HepG2 (cell line): Measurements from ENCODE around the gene POLR3K. TPM values are rescaled to one million over a fixed set of nuclear protein-coding genes. Genes with fewer than 3 reads are reported as not detected.

ENCODE experiments used
- ATAC-seq: fragments of 200-7000 bp; cut with Tn5 transposase; 3 replicates; pipeline ENCODE4 v1.9.1; 2020; ENCODE audit warnings: mild to moderate bottlenecking, moderate library complexity
- BruUV-seq: library from RNA; stranded (reverse); fragments of 400-500 nt; replicated peaks from 2 replicates; lab custom pipeline; 2021; lab: Mats Ljungman, UMichigan
- CTCF ChIA-PET: fragments of 300-600 bp; formaldehyde crosslinking; extraction: SDS; loops from one replicate; lab custom pipeline; 2021; ENCODE audit warnings: low total read pairs, inconsistent platforms, low intra/inter-chr PET ratio; lab: Yijun Ruan, JAX
- POLR2A ChIA-PET: fragments of 350-600 bp; sonication (Branson Sonifier 250); formaldehyde crosslinking; loops from one replicate; lab custom pipeline; 2020; ENCODE audit warnings: antibody characterized with exemption, inconsistent platforms; lab: Yijun Ruan, JAX
- DNase-seq: peaks from one replicate; pipeline ENCODE4 v3.0.0-alpha.2; 2015; ENCODE audit warnings: low spot score
- FAIRE-seq: peaks from 3 replicates; lab custom pipeline; 2011; peaks lifted over from hg19 to GRCh38; lab: Jason Lieb, UNC
- H2AFZ ChIP-seq: one replicate; pipeline ENCODE4 v1.6.1; 2011; ENCODE audit warnings: low read length, inconsistent platforms
- H3K27ac ChIP-seq: fragments of 300-600 bp; 3 replicates; pipeline ENCODE4 v1.8.0; 2011; ENCODE audit warnings: mixed run types, mild to moderate bottlenecking, mixed read lengths, low read length, inconsistent platforms; ENCODE audit not compliant: insufficient read depth; ENCODE audit errors: extremely low read length
- H3K27me3 ChIP-seq, 2 experiments: fragments of 200-600 bp in 1 of 2; 2 replicates in 1 of 2; 3 replicates in 1 of 2; pipeline versions ENCODE4 v1.6.0 to v1.8.0; 2011; ENCODE audit warnings: low read length in 2 of 2, mild to moderate bottlenecking in 2 of 2, moderate library complexity in 2 of 2, inconsistent platforms in 1 of 2; ENCODE audit not compliant: insufficient read depth in 2 of 2, control insufficient read depth in 1 of 2
- H3K36me3 ChIP-seq, 2 experiments: fragments of 200-600 bp in 1 of 2; replicated peaks in 1 of 2; 2 replicates in 1 of 2; 3 replicates in 1 of 2; pipeline versions ENCODE4 v1.5.1 to v1.8.0; 2011; ENCODE audit warnings: low read length in 2 of 2, inconsistent platforms in 1 of 2; ENCODE audit not compliant: insufficient read depth in 2 of 2, control insufficient read depth in 1 of 2
- H3K4me1 ChIP-seq: 2 replicates; pipeline ENCODE4 v1.5.1; 2012; ENCODE audit warnings: low read length, inconsistent platforms; ENCODE audit not compliant: insufficient read depth
- H3K4me2 ChIP-seq: 2 replicates; pipeline ENCODE4 v1.6.0; 2011; ENCODE audit warnings: low read depth, low read length, inconsistent platforms
- H3K4me3 ChIP-seq, 3 experiments: fragments of 200-600 bp in 1 of 3; sonication (generic), shearing (Covaris generic) in 1 of 3; replicated peaks in 1 of 3; 2 replicates each; pipeline ENCODE4 v1.5.1; 2011 to 2016; ENCODE audit warnings: low read length in 3 of 3, inconsistent platforms in 2 of 3, low read depth in 2 of 3, mild to moderate bottlenecking in 2 of 3, control low read depth in 1 of 3, mixed read lengths in 1 of 3; ENCODE audit not compliant: insufficient read depth in 1 of 3
- H3K79me2 ChIP-seq: one replicate; pipeline ENCODE4 v1.6.1; 2011; ENCODE audit warnings: low read length, inconsistent platforms; ENCODE audit not compliant: insufficient read depth
- H3K9ac ChIP-seq: 2 replicates; pipeline ENCODE4 v1.6.0; 2011; ENCODE audit warnings: mild to moderate bottlenecking, low read depth, low read length, inconsistent platforms; ENCODE audit not compliant: insufficient read depth
- H3K9me3 ChIP-seq: 2 replicates; pipeline ENCODE4 v1.5.1; 2012; ENCODE audit warnings: mild to moderate bottlenecking, low read length
- H4K20me1 ChIP-seq: 2 replicates; pipeline ENCODE4 v1.6.0; 2011; ENCODE audit warnings: inconsistent platforms, mild to moderate bottlenecking, low read length, moderate library complexity; ENCODE audit not compliant: insufficient read depth
- BRD4 ChIP-seq: sonication (generic); formaldehyde crosslinking; IDR thresholded peaks from 2 replicates; pipeline ENCODE4 v1.4.0; 2020; ENCODE audit warnings: missing genetic modification reagents
- ELF1 ChIP-seq: sonication (generic); formaldehyde crosslinking; IDR thresholded peaks from 2 replicates; pipeline ENCODE4 v1.4.0; 2020; ENCODE audit warnings: missing genetic modification reagents
- HNRNPK ChIP-seq: fragments of 200-400 bp; formaldehyde crosslinking; IDR thresholded peaks from 2 replicates; pipeline ENCODE4 v1.6.1; 2018; ENCODE audit warnings: low read length, low read depth, moderate library complexity, mild to moderate bottlenecking; ENCODE audit not compliant: poor library complexity, severe bottlenecking
- HNRNPLL ChIP-seq: fragments of 200-400 bp; formaldehyde crosslinking; IDR thresholded peaks from 2 replicates; pipeline ENCODE4 v1.6.1; 2017; ENCODE audit warnings: mild to moderate bottlenecking, low read depth, low read length; ENCODE audit not compliant: poor library complexity, severe bottlenecking
- KLF15 ChIP-seq: sonication (generic); formaldehyde crosslinking; IDR thresholded peaks from 2 replicates; pipeline ENCODE4 v1.8.1; 2023; ENCODE audit warnings: borderline replicate concordance, mild to moderate bottlenecking, inconsistent platforms, missing genetic modification reagents, mixed read lengths
- RXRA ChIP-seq: sonication (generic); formaldehyde crosslinking; IDR thresholded peaks from 2 replicates; pipeline ENCODE4 v1.5.1; 2020; ENCODE audit warnings: missing genetic modification reagents
- SRSF1 ChIP-seq: fragments of 200-400 bp; formaldehyde crosslinking; optimal IDR thresholded peaks from 2 replicates; pipeline ENCODE3; 2017; ENCODE audit warnings: mild to moderate bottlenecking, low read depth, low read length, moderate library complexity
- ZNF124 ChIP-seq: sonication (generic); formaldehyde crosslinking; IDR thresholded peaks from 2 replicates; pipeline ENCODE4 v1.4.0; 2020; ENCODE audit warnings: missing genetic modification reagents
- ZNF333 ChIP-seq: sonication (generic); formaldehyde crosslinking; IDR thresholded peaks from 2 replicates; pipeline ENCODE4 v1.4.0; 2020; ENCODE audit warnings: mild to moderate bottlenecking, missing genetic modification reagents, borderline replicate concordance
- ZNF446 ChIP-seq: sonication (generic); formaldehyde crosslinking; IDR thresholded peaks from 2 replicates; pipeline ENCODE4 v1.5.0; 2020; ENCODE audit warnings: mild to moderate bottlenecking, missing genetic modification reagents
- ZNF468 ChIP-seq: sonication (generic); formaldehyde crosslinking; IDR thresholded peaks from 2 replicates; pipeline ENCODE4 v1.8.0; 2022; ENCODE audit warnings: mild to moderate bottlenecking, moderate library complexity, missing genetic modification reagents
- ZNF547 ChIP-seq: sonication (generic); formaldehyde crosslinking; IDR thresholded peaks from 2 replicates; pipeline ENCODE4 v1.5.1; 2020; ENCODE audit warnings: mild to moderate bottlenecking, missing genetic modification reagents
- ZNF556 ChIP-seq: sonication (generic); formaldehyde crosslinking; IDR thresholded peaks from 2 replicates; pipeline ENCODE4 v1.4.0; 2020; ENCODE audit warnings: mild to moderate bottlenecking, missing genetic modification reagents, borderline replicate concordance
- WGBS: methylation state at CpG from one replicate; pipeline ENCODE4 v1.1.6; 2017; ENCODE audit warnings: low lambda C conversion rate; 5-methylcytosine and 5-hydroxymethylcytosine counted together
- in situ Hi-C: cut with HindIII; loops from 2 replicates; pipeline ENCODE4 v1.10.0; 2017; ENCODE audit warnings: low pct_unique_long_range_greater_than_20kb; ENCODE audit not compliant: extremely low pct_ligation_motif_present
- intact Hi-C: fragments of 100-400 bp; cut with micrococcal nuclease; formaldehyde crosslinking; loops from one replicate; pipeline ENCODE4 v1.10.0; 2022; ENCODE audit not compliant: unreplicated experiment
- polyA plus RNA-seq, 8 experiments: library from polyadenylated mRNA; depleted of rRNA in 3 of 8; stranded (reverse) in 7 of 8; unstranded in 1 of 8; fragments of >200 nt; fragmentation: Illumina TruSeq in 4 of 8; extraction: Trizol in 4 of 8; gene quantifications; 2 replicates each; pipeline versions ENCODE4 v1.2.1 to v1.2.3, GENCODE V29; 2011 to 2016; ENCODE audit warnings: low read depth in 4 of 8, missing spikeins in 1 of 8, mixed read lengths in 1 of 8; ENCODE audit not compliant: insufficient read depth in 1 of 8
- total RNA-seq, 5 experiments: library from RNA; depleted of rRNA; stranded (reverse); fragments of >200 nt; fragmentation: Illumina TruSeq; extraction: Trizol; gene quantifications; 2 replicates each; pipeline ENCODE4 v1.2.3, GENCODE V29; 2016; ENCODE audit warnings: low read depth in 1 of 5
- TF ChIP-seq, protein P1 (sequence below): sonication (generic); formaldehyde crosslinking; IDR thresholded peaks from 2 replicates; pipeline ENCODE4 v1.4.0; 2020; ENCODE audit warnings: mild to moderate bottlenecking, missing genetic modification reagents, borderline replicate concordance
- TF ChIP-seq, protein P2 (sequence below): sonication (generic); formaldehyde crosslinking; IDR thresholded peaks from 2 replicates; pipeline ENCODE4 v1.4.0; 2020; ENCODE audit warnings: missing genetic modification reagents
- TF ChIP-seq, protein P3 (sequence below): sonication (generic); formaldehyde crosslinking; IDR thresholded peaks from 2 replicates; pipeline ENCODE4 v1.5.0; 2020; ENCODE audit warnings: missing genetic modification reagents

Gene POLR3K
- total and polyA plus RNA-seq, 2 of the 13 experiments (the other 11 are each of a cell fraction or from before 2014, with no cell fraction given), result 14.8 to 18.8 TPM

DNA sequence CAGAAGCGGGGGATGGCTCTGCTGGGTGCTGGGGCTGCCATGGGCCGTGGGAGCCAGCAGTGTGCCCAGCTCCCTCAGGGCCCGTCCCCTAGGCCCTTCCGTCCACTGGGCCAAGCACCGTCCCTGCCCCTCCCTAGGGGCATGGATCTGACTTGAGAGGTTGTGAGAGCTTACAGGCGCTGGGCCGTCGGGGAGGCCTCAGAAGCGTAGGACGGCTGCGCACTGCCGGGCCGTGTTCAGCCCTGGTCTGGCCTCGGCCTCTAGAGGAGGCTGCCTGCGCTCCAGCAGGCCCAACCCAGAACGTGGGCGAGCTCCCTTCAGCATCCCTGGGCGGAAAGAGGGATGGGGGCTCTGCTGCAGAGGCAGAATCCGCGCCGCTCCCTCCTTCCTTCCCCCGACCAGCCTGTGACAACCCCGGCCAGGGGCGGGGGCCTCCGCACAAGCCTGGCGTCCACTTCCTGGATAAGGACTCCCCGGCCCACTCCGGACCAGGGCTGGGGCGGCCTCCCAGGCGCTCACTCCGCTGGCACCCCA is 23.9 kb upstream of the POLR3K start:
- Histone ChIP-seq H3K36me3 (peaks cover 4 to 17% of the 10 kb centered on the region in 2 experiments; a peak in 3 of 5 replicates), H3K4me3 (peak overlapping the region; percentile 63 to 84 (median 80)), H3K4me2 (peak overlapping the region; percentile 95), H3K27ac (peak overlapping the region; percentile 62), H3K79me2 (peaks cover 2% of the 10 kb centered on the region), H3K9ac (peak overlapping the region; percentile 86), H3K9me3 (no peaks in the 10 kb centered on the region), H3K27me3 (peaks cover 2 to 8% of the 10 kb centered on the region in 2 experiments; a peak in 2 of 5 replicates), H3K4me1 (peaks cover 62% of the 10 kb centered on the region), H4K20me1 (no peaks in the 10 kb centered on the region), H2AFZ (no peak overlapping the region)
- intact Hi-C loops, result no loop called here
- WGBS, result 21% methylated on average over 2 of the region's 31 CpGs
- BruUV-seq, result TSS peak; percentile 73
- ChIA-PET POLR2A (interaction anchor here (1.1 to 1.9 kb wide), 3 partner anchors 12 to 24 kb away, joined by 3 to 6 read pairs (median 5); partner anchors contain the start of genes POLR3K and SNRNP25), CTCF (interaction anchor here (2.5 kb wide), 1 partner anchor 12 kb away, joined by 11 read pairs; no protein-coding TSS in a partner anchor)
- peak; percentile 34 for ATAC-seq
- DNase-seq, result peak; percentile 29
- in situ Hi-C loops, result no loop called here
- FAIRE-seq, result no peak
- TF ChIP-seq ZNF333 (CRISPR knock-in tag), result 0 out of 2 replicates have a peak, but pooled peaks have one; percentile 22
- peak; percentile 31; the same call in 1 of the 2 replicates for TF ChIP-seq RXRA
- TF ChIP-seq, protein P1, sequence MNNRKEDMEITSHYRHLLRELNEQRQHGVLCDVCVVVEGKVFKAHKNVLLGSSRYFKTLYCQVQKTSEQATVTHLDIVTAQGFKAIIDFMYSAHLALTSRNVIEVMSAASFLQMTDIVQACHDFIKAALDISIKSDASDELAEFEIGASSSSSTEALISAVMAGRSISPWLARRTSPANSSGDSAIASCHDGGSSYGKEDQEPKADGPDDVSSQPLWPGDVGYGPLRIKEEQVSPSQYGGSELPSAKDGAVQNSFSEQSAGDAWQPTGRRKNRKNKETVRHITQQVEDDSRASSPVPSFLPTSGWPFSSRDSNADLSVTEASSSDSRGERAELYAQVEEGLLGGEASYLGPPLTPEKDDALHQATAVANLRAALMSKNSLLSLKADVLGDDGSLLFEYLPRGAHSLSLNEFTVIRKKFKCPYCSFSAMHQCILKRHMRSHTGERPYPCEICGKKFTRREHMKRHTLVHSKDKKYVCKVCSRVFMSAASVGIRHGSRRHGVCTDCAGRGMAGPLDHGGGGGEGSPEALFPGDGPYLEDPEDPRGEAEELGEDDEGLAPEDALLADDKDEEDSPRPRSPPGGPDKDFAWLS (CRISPR knock-in tag), result no peak
- no peak for TF ChIP-seq SRSF1
- peak; percentile 74 for TF ChIP-seq ELF1 (CRISPR knock-in tag)
- 0 out of 2 replicates have a peak, but pooled peaks have one; percentile 15 for TF ChIP-seq BRD4 (CRISPR knock-in tag)
- peak; percentile 17 for TF ChIP-seq HNRNPLL
- TF ChIP-seq, protein P2, sequence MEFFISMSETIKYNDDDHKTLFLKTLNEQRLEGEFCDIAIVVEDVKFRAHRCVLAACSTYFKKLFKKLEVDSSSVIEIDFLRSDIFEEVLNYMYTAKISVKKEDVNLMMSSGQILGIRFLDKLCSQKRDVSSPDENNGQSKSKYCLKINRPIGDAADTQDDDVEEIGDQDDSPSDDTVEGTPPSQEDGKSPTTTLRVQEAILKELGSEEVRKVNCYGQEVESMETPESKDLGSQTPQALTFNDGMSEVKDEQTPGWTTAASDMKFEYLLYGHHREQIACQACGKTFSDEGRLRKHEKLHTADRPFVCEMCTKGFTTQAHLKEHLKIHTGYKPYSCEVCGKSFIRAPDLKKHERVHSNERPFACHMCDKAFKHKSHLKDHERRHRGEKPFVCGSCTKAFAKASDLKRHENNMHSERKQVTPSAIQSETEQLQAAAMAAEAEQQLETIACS (CRISPR knock-in tag), result no peak
- peak; percentile 26; the same call in 1 of the 2 replicates for TF ChIP-seq ZNF468
- TF ChIP-seq KLF15 (CRISPR knock-in tag), result 0 out of 2 replicates have a peak, but pooled peaks have one; percentile 47
- TF ChIP-seq ZNF124 (CRISPR knock-in tag), result no peak
- 0 out of 2 replicates have a peak, but pooled peaks have one; percentile 27 for TF ChIP-seq ZNF547
- TF ChIP-seq ZNF446 (CRISPR knock-in tag), result no peak
- TF ChIP-seq, protein P3, sequence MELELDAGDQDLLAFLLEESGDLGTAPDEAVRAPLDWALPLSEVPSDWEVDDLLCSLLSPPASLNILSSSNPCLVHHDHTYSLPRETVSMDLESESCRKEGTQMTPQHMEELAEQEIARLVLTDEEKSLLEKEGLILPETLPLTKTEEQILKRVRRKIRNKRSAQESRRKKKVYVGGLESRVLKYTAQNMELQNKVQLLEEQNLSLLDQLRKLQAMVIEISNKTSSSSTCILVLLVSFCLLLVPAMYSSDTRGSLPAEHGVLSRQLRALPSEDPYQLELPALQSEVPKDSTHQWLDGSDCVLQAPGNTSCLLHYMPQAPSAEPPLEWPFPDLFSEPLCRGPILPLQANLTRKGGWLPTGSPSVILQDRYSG, result no peak
- peak; percentile 10 for TF ChIP-seq HNRNPK
- no peak for TF ChIP-seq ZNF556
